Measurements from ENCODE around the gene QRFP.

DNA sequence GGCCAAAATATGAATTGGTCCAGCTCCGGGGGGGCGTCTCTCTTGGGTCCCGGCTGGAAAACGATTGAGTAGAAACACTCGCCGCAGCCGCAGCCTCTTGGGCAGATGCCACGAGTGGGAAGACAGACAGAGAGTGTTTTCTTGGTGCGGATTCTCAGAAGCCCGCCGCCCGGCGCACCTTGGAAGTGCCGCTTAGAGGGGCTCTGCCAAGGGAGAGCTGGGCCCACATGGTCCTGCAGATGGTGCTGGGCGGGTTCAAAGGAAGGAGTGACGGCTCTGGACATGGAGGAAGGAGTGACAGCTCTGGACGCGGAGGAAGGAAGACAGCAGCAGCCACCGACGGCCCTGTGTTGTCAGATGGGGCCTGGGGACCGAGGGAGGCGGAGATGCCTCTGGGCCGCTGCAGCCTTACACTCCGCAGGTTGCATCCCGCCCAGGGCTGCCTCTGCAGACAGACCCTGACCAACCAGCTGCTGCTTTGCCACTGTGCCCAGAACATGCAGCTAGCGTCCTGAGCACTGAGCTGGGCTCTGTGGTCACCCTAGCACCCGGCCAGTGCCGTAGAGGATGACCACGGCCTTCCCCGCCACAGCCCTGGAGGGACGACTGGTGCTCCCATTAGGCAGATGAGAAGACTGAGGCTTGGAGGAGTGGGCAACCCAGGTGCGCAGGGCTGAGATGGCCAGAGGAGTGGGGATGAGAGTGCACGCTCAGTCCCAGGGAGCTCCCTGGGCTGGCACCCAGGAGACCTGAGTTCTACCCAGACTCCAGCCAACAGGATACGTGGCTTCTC is 20.8 kb upstream of the QRFP start:
- TF ChIP-seq CEBPB (IDR thresholded peaks at IDR 0.05) (no peak), SREBF2 (IDR thresholded peaks at IDR 0.05) (no peak), RFX5 (IDR thresholded peaks at IDR 0.05) (no peak), ZFP36 (IDR thresholded peaks at IDR 0.05; ENCODE audit: borderline replicate concordance, partially characterized antibody) (no peak)

Data from A549 (cell line).